ENCODE results near the gene DNAH11.

Gene DNAH11

GRCh38 chr7:21538936-21539495 lies 3.8 kb upstream of the DNAH11 start:
- TF ChIP-seq, protein P1, sequence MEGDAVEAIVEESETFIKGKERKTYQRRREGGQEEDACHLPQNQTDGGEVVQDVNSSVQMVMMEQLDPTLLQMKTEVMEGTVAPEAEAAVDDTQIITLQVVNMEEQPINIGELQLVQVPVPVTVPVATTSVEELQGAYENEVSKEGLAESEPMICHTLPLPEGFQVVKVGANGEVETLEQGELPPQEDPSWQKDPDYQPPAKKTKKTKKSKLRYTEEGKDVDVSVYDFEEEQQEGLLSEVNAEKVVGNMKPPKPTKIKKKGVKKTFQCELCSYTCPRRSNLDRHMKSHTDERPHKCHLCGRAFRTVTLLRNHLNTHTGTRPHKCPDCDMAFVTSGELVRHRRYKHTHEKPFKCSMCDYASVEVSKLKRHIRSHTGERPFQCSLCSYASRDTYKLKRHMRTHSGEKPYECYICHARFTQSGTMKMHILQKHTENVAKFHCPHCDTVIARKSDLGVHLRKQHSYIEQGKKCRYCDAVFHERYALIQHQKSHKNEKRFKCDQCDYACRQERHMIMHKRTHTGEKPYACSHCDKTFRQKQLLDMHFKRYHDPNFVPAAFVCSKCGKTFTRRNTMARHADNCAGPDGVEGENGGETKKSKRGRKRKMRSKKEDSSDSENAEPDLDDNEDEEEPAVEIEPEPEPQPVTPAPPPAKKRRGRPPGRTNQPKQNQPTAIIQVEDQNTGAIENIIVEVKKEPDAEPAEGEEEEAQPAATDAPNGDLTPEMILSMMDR (IDR thresholded peaks at IDR 0.05; ENCODE audit: low read length, missing control alignments), result no peak
- no peak for DNase-seq (ENCODE audit: low read depth)
- H3K4me3 ChIP-seq (replicated peaks; ENCODE audit: low read depth, low read length), result no peak overlapping the region

- H3K4me3 ChIP-seq (replicated peaks; ENCODE audit: low read depth, low read length), result peak overlapping the region; percentile 58
- peak; percentile 41 for DNase-seq (ENCODE audit: low read depth)
- TF ChIP-seq, protein P1 (IDR thresholded peaks at IDR 0.05; ENCODE audit: low read length, missing control alignments), result no peak
Measured at GRCh38 chr7:21543528-21544302, 876 bp downstream of the DNAH11 start.

DNA sequence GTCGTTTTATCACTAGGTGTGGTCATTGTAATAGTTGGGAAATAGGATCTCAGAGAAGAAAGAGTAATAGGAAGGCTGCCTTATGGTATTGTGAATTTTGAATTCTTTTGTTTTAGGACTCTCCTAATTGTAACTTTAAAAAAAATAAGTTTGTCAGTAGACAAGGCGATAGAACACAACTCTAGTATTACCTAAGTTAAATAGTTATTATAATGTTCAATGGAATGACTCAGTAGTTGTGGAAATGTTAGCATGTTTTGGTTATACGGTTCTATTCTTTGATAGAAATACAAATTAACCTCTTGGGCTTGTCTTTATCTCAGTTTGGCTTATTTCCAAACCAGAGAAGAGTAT lies 1.4 kb downstream of the DNAH11 start:
- no peak overlapping the region for H3K4me3 ChIP-seq (replicated peaks; ENCODE audit: low read depth, low read length)
- TF ChIP-seq, protein P1 (IDR thresholded peaks at IDR 0.05; ENCODE audit: low read length, missing control alignments), result no peak
- no peak for DNase-seq (ENCODE audit: low read depth)

GRCh38 chr7:21544715-21545114 lies 1.9 kb downstream of the DNAH11 start:
- DNase-seq (ENCODE audit: low read depth), result peak; percentile 6
- H3K4me3 ChIP-seq (replicated peaks; ENCODE audit: low read depth, low read length), result no peak overlapping the region

GRCh38 chr7:21547501-21547900 lies 4.7 kb downstream of the DNAH11 start:
- TF ChIP-seq, protein P1 (IDR thresholded peaks at IDR 0.05; ENCODE audit: low read length, missing control alignments), result no peak
- H3K4me3 ChIP-seq (replicated peaks; ENCODE audit: low read depth, low read length), result no peak overlapping the region
- DNase-seq (ENCODE audit: low read depth), result peak; percentile 56

More at GRCh38 chr7:21544715-21545114, 1.9 kb downstream of the DNAH11 start:
- TF ChIP-seq, protein P1 (IDR thresholded peaks at IDR 0.05; ENCODE audit: low read length, missing control alignments), result no peak

- no peak overlapping the region for H3K4me3 ChIP-seq (replicated peaks; ENCODE audit: low read depth, low read length)
- no peak for DNase-seq (ENCODE audit: low read depth)
- TF ChIP-seq, protein P1 (IDR thresholded peaks at IDR 0.05; ENCODE audit: low read length, missing control alignments), result no peak
Measured at GRCh38 chr7:21548491-21548890, 5.7 kb downstream of the DNAH11 start.
